ENCODE measurements around the gene SOX11. TPM values are rescaled to one million over a fixed set of nuclear protein-coding genes. Genes with fewer than 3 reads are reported as not detected.

Gene SOX11
- total RNA-seq, 5 donors from 2014 or later (not counting 1 experiment from before 2014, with no cell fraction given): not detected

DNA sequence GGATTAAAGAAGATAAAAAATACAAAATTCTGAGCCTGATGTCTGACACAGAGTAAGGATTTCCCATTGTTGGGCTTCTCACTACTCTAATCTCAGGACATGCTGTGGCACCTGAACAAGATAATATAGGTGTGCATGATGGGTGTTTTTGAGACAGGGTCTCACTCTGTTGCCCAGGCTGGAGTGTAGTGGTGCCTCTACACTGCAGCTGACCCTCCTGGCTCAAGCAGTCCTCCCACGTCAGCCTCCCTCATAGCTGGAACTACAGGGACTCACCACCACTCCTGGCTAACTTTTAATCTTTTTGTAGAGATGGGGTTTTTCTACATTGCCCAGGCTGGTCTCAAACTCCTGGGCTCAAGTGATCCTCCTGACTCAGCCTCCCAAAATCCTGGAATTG lies 32.9 kb downstream of the SOX11 start:
- peaks cover 5 to 11% of the 10 kb centered on the region in 2 donors for H3K27me3 Mint-ChIP-seq
- Histone ChIP-seq H3K27me3 (replicated peaks in 1 of 2; ENCODE audit: control insufficient read depth in 2 of 2, extremely low read depth in 1 of 2, insufficient read depth in 2 of 2, low read length in 1 of 2) (peaks cover 0 to 9% of the 10 kb centered on the region in 2 experiments), H3K9me3 (no peaks in the 10 kb centered on the region), H3K4me3 (ENCODE audit: control insufficient read depth in 1 of 2, extremely low read depth in 1 of 2, low read length in 1 of 2) (no peak overlapping the region), H3K4me1 (ENCODE audit: control insufficient read depth in 1 of 2, extremely low read depth in 1 of 2, insufficient read depth in 2 of 2, low read length in 2 of 2) (no peaks in the 10 kb centered on the region), H3K27ac (ENCODE audit: low read length) (no peak overlapping the region), H3K36me3 (ENCODE audit: control insufficient read depth in 2 of 2, extremely low read depth in 1 of 2, insufficient read depth in 1 of 2, low read length in 1 of 2) (no peaks in the 10 kb centered on the region)
- ChIA-PET POLR2A (no interaction called here), CTCF (no interaction called here)
- WGBS (ENCODE audit: insufficient coverage): no CpG with 5 or more reads among the region's 1 CpG
- no peaks in the 10 kb centered on the region for H3K36me3 Mint-ChIP-seq
- DNase-seq (no peak), ATAC-seq (replicated peaks in 1 of 4) (no peak)
- H3K27ac Mint-ChIP-seq: no peak overlapping the region
- H3K9me3 Mint-ChIP-seq: peaks cover 0 to 4% (median 2%) of the 10 kb centered on the region in 3 donors
- H3K4me3 Mint-ChIP-seq: no peak overlapping the region
- H3K4me1 Mint-ChIP-seq: no peaks in the 10 kb centered on the region

DNA sequence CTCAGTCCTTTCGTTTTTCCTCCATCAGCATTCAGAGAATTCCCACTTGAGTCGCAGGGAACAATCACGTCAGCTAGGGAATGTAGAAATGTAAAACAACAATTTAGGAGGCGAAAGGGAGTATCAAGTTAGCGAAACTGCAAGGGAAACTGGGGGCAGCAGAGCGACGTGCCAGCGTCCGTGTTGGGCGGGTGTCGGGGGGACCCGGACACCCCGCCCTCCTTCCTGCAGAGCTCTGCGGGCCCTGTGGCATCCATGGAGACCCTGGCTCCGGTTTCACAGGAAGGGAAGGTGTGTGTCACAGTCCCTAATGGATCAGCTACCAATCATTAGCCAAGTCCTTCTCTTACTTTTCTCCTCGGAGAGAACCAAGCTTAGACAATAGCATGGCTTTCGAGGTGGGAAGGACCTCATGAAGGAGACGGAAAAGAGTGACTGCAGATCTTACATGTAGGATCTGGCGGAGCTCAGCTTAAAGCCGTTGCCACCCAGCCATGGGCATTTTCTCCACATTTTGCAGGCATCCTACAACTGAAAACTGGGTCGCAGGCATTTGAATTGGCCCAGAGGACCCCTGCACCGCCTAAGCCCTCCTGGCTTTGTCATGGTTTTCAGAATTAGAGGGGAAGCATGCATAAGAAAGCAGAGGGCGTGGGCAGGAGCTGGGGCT lies 33.7 kb downstream of the SOX11 start:
- POLR2A ChIA-PET: no interaction called here
- peaks cover 0 to 2% (median 0%) of the 10 kb centered on the region in 3 donors for H3K9me3 Mint-ChIP-seq
- Histone ChIP-seq H3K27me3 (replicated peaks in 1 of 2; ENCODE audit: control insufficient read depth in 2 of 2, extremely low read depth in 1 of 2, insufficient read depth in 2 of 2, low read length in 1 of 2) (peaks cover 0 to 9% of the 10 kb centered on the region in 2 experiments), H3K4me3 (ENCODE audit: control insufficient read depth in 1 of 2, extremely low read depth in 1 of 2, low read length in 1 of 2) (no peak overlapping the region), H3K4me1 (ENCODE audit: control insufficient read depth in 1 of 2, extremely low read depth in 1 of 2, insufficient read depth in 2 of 2, low read length in 2 of 2) (no peaks in the 10 kb centered on the region), H3K36me3 (ENCODE audit: control insufficient read depth in 2 of 2, extremely low read depth in 1 of 2, insufficient read depth in 1 of 2, low read length in 1 of 2) (no peaks in the 10 kb centered on the region), H3K27ac (ENCODE audit: low read length) (no peak overlapping the region), H3K9me3 (no peaks in the 10 kb centered on the region)
- peak overlapping the region in 1 of 3 donors; percentile 31 for H3K4me3 Mint-ChIP-seq
- no peaks in the 10 kb centered on the region for H3K36me3 Mint-ChIP-seq
- 6% methylated on average over 16 of the region's 23 CpGs for WGBS (ENCODE audit: insufficient coverage)
- no peaks in the 10 kb centered on the region for H3K4me1 Mint-ChIP-seq
- H3K27ac Mint-ChIP-seq: no peak overlapping the region
- CTCF ChIA-PET: no interaction called here
- peaks cover 5 to 14% of the 10 kb centered on the region in 2 donors for H3K27me3 Mint-ChIP-seq
- no peak for DNase-seq
- no peak for ATAC-seq (replicated peaks in 1 of 4)

DNA sequence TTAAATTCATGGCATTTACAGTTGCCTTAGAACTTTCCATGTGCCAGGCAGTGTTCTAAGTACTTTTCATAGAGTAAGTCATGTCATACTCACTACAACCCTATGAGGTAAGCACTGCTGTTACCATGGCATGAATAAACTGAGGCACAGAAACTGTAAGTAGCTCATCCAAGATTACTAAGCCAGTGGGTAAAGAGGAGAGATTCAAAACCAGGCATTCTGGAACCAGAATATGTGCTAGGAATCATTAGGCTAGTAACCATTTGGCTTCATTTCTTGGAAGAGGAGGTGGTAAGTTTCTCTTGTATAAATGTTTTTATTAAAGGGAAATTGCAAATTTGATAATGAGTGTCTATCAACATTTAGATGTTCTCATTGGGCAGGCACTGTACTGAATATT lies 35.1 kb downstream of the SOX11 start:
- Histone ChIP-seq H3K4me3 (ENCODE audit: control insufficient read depth in 1 of 2, extremely low read depth in 1 of 2, low read length in 1 of 2) (no peak overlapping the region), H3K36me3 (ENCODE audit: control insufficient read depth in 2 of 2, extremely low read depth in 1 of 2, insufficient read depth in 1 of 2, low read length in 1 of 2) (no peaks in the 10 kb centered on the region), H3K4me1 (ENCODE audit: control insufficient read depth in 1 of 2, extremely low read depth in 1 of 2, insufficient read depth in 2 of 2, low read length in 2 of 2) (no peaks in the 10 kb centered on the region), H3K27ac (ENCODE audit: low read length) (no peak overlapping the region), H3K27me3 (replicated peaks in 1 of 2; ENCODE audit: control insufficient read depth in 2 of 2, extremely low read depth in 1 of 2, insufficient read depth in 2 of 2, low read length in 1 of 2) (peaks cover 0 to 9% of the 10 kb centered on the region in 2 experiments), H3K9me3 (no peaks in the 10 kb centered on the region)
- Mint-ChIP-seq H3K4me1 (no peaks in the 10 kb centered on the region), H3K27ac (no peak overlapping the region), H3K4me3 (no peak overlapping the region), H3K36me3 (no peaks in the 10 kb centered on the region), H3K9me3 (peaks cover 0 to under 1% (median 0%) of the 10 kb centered on the region in 3 donors), H3K27me3 (peaks cover 5 to 14% of the 10 kb centered on the region in 2 donors)
- POLR2A ChIA-PET: no interaction called here
- no peak for DNase-seq
- no peak for ATAC-seq (replicated peaks in 1 of 4)
- CTCF ChIA-PET: no interaction called here

DNA sequence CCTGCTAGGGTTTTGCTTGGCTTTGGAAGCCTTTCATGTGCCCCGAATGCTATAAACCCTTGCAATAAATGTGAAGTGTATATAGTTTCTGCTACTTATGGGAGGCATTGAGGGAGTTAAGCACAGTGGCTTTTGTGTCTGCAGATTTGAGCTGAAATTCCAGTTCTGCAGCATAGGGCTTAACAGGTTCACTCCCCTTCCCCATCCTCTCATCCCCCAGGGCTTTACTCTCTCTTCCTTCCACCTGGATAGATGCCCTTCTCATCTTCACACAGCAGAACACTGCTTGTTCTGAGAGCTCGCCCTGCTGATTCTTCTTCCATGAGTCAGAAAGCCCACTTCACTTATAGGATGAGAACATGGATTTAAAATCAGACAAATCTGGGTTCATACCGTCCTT lies 37.2 kb downstream of the SOX11 start:
- Mint-ChIP-seq H3K4me3 (no peak overlapping the region), H3K4me1 (no peaks in the 10 kb centered on the region), H3K27me3 (peaks cover 5 to 14% of the 10 kb centered on the region in 2 donors), H3K36me3 (no peaks in the 10 kb centered on the region), H3K27ac (no peak overlapping the region), H3K9me3 (peaks cover 0 to 4% (median 0%) of the 10 kb centered on the region in 3 donors)
- Histone ChIP-seq H3K4me1 (ENCODE audit: control insufficient read depth in 1 of 2, extremely low read depth in 1 of 2, insufficient read depth in 2 of 2, low read length in 2 of 2) (no peaks in the 10 kb centered on the region), H3K4me3 (ENCODE audit: control insufficient read depth in 1 of 2, extremely low read depth in 1 of 2, low read length in 1 of 2) (no peak overlapping the region), H3K27ac (ENCODE audit: low read length) (no peak overlapping the region), H3K36me3 (ENCODE audit: control insufficient read depth in 2 of 2, extremely low read depth in 1 of 2, insufficient read depth in 1 of 2, low read length in 1 of 2) (no peaks in the 10 kb centered on the region), H3K9me3 (no peaks in the 10 kb centered on the region), H3K27me3 (replicated peaks in 1 of 2; ENCODE audit: control insufficient read depth in 2 of 2, extremely low read depth in 1 of 2, insufficient read depth in 2 of 2, low read length in 1 of 2) (peaks cover 0 to 9% of the 10 kb centered on the region in 2 experiments)
- WGBS (ENCODE audit: insufficient coverage): no CpG with 5 or more reads among the region's 3 CpGs
- CTCF ChIA-PET: no interaction called here
- ATAC-seq (replicated peaks in 1 of 4) (no peak), DNase-seq (no peak)
- POLR2A ChIA-PET: no interaction called here

DNA sequence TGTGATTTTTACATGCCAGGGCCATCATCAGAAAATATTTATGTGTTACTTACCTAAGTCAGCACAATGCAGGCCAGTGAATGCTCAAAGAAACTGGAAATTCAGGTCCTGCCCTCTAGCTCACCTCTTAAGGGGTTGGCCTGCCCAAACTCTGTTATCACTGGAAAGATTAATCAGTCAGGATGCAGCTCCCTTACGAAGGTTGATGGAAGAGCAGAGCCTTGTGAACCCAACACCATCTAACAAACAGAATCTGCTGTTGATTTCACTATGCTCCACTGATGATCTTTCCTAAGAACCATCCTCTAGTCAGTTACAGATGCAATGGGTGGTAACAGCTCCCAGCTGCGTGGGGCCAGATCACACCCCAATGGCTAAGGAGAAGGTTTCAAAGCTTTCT lies 38.2 kb downstream of the SOX11 start:
- Histone ChIP-seq H3K4me3 (ENCODE audit: control insufficient read depth in 1 of 2, extremely low read depth in 1 of 2, low read length in 1 of 2) (no peak overlapping the region), H3K27ac (ENCODE audit: low read length) (no peak overlapping the region), H3K36me3 (ENCODE audit: control insufficient read depth in 2 of 2, extremely low read depth in 1 of 2, insufficient read depth in 1 of 2, low read length in 1 of 2) (no peaks in the 10 kb centered on the region), H3K9me3 (no peaks in the 10 kb centered on the region), H3K27me3 (replicated peaks in 1 of 2; ENCODE audit: control insufficient read depth in 2 of 2, extremely low read depth in 1 of 2, insufficient read depth in 2 of 2, low read length in 1 of 2) (peaks cover 0 to 6% of the 10 kb centered on the region in 2 experiments), H3K4me1 (ENCODE audit: control insufficient read depth in 1 of 2, extremely low read depth in 1 of 2, insufficient read depth in 2 of 2, low read length in 2 of 2) (no peaks in the 10 kb centered on the region)
- Mint-ChIP-seq H3K27me3 (peaks cover 5 to 14% of the 10 kb centered on the region in 2 donors), H3K4me3 (no peak overlapping the region), H3K4me1 (no peaks in the 10 kb centered on the region), H3K36me3 (no peaks in the 10 kb centered on the region), H3K27ac (no peak overlapping the region), H3K9me3 (peaks cover 0 to 4% (median 1%) of the 10 kb centered on the region in 3 donors)
- ChIA-PET POLR2A (no interaction called here), CTCF (no interaction called here)
- ATAC-seq (replicated peaks in 1 of 4): no peak
- no CpG with 5 or more reads among the region's 2 CpGs for WGBS (ENCODE audit: insufficient coverage)
- no peak for DNase-seq

DNA sequence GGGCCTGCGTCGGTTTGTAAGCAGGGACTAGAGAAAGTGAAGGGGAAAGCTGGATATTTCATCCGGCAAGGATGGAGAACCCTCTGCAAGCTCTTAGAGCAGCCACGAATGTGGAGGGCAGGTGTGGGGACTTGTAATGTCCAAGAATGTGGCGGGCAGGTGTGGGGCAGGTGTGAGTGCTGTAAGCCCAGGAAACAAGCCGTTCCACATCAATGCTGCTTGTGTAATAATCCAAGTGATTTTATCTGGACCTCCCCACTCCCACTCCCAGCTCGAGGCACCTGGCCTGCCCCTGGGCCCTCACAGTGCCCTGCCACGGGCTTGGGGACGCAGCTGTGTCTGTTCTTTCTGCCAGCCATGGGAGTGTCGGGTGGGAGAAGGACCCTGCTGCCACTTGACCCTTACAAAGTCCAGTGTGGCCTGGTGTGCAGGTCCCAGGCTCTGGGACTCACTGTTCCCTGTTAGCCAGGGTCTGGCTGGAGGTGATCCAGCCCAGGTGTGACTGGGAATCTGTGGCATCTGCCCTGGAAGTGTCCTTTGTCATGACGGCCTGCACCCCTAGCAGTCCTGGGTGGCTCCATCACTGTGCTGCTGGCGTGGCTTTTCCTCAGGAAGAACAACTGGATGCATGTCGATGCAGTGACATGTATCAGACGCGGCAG lies 42.8 kb downstream of the SOX11 start:
- WGBS (ENCODE audit: insufficient coverage): 83% methylated on average over 14 of the region's 15 CpGs
- Mint-ChIP-seq H3K9me3 (peaks cover 0 to 6% (median 4%) of the 10 kb centered on the region in 3 donors), H3K27ac (no peak overlapping the region), H3K27me3 (peaks cover 0 to 4% of the 10 kb centered on the region in 2 donors), H3K4me3 (no peak overlapping the region), H3K4me1 (no peaks in the 10 kb centered on the region), H3K36me3 (no peaks in the 10 kb centered on the region)
- CTCF ChIA-PET: no interaction called here
- H3K4me3 ChIP-seq (ENCODE audit: control insufficient read depth in 1 of 2, extremely low read depth in 1 of 2, low read length in 1 of 2): no peak overlapping the region
- H3K27ac ChIP-seq (ENCODE audit: low read length): no peak overlapping the region
- no peaks in the 10 kb centered on the region for H3K36me3 ChIP-seq (ENCODE audit: control insufficient read depth in 2 of 2, extremely low read depth in 1 of 2, insufficient read depth in 1 of 2, low read length in 1 of 2)
- no peaks in the 10 kb centered on the region for H3K9me3 ChIP-seq
- H3K27me3 ChIP-seq (replicated peaks in 1 of 2; ENCODE audit: control insufficient read depth in 2 of 2, extremely low read depth in 1 of 2, insufficient read depth in 2 of 2, low read length in 1 of 2): no peaks in the 10 kb centered on the region
- no peak for DNase-seq
- POLR2A ChIA-PET: no interaction called here
- ATAC-seq (replicated peaks in 1 of 4): peak in 1 of 4 experiments; percentile 5
- no peaks in the 10 kb centered on the region for H3K4me1 ChIP-seq (ENCODE audit: control insufficient read depth in 1 of 2, extremely low read depth in 1 of 2, insufficient read depth in 2 of 2, low read length in 2 of 2)

Data from T-cell (primary cell).